ENCODE data around the gene ZNF839.

ZNF839 gene

DNA sequence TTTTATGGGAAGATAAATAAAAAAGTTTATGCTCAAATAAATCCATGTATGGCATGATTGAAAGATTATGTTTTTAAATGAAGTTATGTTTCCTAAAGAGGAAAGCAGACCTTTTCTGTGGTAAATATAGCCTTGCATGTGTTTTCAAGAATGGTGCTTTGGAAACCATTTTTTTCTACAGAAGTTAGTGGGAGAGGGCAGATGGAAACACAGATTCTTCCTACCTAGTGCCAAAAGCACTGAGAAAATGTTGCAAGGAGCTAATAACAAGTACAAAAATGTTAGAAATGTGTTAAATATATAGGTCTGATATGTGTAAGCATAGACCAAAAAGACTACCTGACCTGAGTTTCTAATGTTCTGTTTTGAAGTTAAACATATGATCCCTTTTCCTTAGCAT lies 67.5 kb downstream of the ZNF839 start:
- DNase-seq (ENCODE audit: low read depth in 2 of 2) = no peak

DNA sequence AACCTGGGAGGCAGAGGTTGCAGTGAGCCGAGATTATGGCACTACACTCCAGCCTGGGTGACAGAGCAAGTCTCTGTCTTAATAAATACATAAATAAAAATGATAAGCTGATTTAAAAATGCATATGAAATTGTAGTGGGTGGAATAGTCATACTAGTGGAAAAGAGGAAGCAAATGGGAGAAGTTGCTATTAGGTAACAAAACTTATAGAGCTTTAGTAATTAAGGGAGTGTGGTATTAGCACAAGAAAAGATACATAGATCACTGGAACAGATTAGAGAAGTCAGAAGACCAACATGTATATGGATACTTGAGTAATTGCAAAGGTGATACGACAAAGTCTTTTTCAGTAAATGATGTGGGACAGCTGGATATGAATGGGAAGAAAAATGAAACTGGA lies 69.7 kb downstream of the ZNF839 start:
- DNase-seq (ENCODE audit: low read depth in 2 of 2) = no peak

DNA sequence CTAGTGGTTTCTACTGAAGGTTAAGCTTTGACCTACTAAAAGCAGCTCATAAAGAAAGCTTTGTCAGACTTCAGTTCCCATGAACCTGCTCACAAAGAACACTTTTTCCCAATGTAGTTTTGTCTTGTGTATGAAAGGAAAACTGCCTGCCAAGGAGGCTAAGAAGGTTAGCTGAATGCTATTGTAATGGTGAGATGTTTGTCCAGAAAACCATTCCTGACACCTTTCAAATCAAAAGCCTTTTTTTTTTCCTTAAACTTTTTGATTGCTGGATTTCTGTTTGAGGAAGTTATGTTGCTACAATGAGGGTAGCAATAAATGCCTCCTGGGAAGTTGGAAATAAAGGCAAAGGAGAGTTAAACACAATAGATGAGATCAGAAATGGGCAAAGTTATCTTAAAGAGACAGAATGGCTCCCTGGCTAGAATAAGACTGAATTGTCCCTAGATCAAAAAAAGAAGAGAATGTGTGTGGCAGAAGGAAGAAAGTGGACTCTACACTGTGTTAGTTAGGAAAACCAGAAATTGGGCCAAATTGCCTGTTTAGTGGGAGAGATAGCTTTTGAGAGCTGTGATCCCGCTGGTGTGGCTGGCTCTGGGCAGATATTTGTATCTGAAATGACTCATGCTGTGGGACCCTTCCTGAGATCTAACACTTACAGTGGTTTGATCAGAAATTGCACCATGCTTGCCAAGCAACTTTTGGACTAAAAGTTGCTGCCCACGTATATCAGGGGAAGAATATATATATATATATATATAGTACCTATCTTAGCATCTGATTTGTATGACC lies 70.7 kb downstream of the ZNF839 start:
- DNase-seq (ENCODE audit: low read depth in 2 of 2) = no peak

Measured in activated CD8-positive, alpha-beta memory T cell treated with anti-CD3 and anti-CD28 coated beads for 4 hours (primary cell).